Epithelial cell of esophagus (primary cell): ENCODE data around the gene CPA5.

Experiments
- DNase-seq: peaks from one replicate; pipeline ENCODE4 v3.0.0; 2010; ENCODE audit warnings: low read depth
- H3K4me3 ChIP-seq: 2 replicates; pipeline ENCODE4 v1.5.1; 2011; ENCODE audit warnings: mild to moderate bottlenecking, low read length, control low read depth
- TF ChIP-seq, protein P1 (sequence below): IDR thresholded peaks from 2 replicates; pipeline ENCODE4 v1.5.1; 2011; ENCODE audit warnings: low read depth, mild to moderate bottlenecking, low read length, control low read depth, inconsistent platforms; ENCODE audit not compliant: insufficient read depth; ENCODE audit errors: missing control alignments

CPA5 gene

DNA sequence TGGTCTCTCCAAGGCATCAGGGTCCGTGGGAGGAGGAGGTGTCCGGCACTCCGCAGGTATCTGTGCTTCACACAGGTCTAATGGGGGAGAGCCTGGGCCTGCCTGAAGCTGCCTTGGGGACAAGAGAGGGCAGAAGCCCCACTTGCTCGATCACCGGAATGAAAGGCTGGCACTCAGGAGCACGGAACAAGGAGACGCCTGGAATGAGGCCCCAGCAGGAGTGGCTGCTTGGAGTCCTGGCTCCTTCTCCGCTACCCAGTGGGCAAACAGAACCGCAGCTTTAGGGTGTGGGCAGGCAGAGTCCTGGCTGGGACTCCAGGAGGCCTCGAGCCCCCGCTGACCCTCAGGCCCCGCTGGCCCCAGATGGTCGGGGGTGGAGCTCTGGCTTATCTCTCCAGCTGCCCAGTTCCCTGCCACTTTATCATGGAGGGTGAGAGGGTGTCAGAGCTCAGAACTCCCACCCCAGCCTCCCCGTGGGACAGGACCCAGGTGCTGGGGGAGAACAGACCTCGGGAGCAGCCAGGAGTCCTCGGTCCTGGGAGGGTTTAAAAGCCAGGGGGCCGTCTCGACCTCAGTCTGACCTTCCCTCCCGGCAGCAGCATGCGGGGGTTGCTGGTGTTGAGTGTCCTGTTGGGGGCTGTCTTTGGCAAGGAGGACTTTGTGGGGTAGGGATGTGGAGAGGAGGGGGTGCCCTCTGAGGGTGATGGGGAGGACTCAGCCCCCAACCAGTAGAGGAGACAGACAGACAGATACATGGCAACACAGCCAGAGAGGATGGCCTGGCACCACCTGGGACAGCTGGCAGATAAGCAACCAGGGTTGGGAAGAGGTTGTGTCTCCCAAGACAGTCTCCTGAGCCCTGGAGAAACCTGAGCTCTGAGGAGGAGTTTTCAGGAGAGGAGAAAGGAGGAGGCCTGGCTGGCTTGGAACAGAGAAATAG, 35.6 kb downstream of the CPA5 start, which contains the start of gene CPA1:
Gene CPA1, plus strand, starts transcription at position 574 of the 940 bp plus-strand sequence. Its CDS starts 27 bp downstream, at position 601.
- H3K4me3 ChIP-seq = no peak within 1 kb of the TSS
- TF ChIP-seq, protein P1, sequence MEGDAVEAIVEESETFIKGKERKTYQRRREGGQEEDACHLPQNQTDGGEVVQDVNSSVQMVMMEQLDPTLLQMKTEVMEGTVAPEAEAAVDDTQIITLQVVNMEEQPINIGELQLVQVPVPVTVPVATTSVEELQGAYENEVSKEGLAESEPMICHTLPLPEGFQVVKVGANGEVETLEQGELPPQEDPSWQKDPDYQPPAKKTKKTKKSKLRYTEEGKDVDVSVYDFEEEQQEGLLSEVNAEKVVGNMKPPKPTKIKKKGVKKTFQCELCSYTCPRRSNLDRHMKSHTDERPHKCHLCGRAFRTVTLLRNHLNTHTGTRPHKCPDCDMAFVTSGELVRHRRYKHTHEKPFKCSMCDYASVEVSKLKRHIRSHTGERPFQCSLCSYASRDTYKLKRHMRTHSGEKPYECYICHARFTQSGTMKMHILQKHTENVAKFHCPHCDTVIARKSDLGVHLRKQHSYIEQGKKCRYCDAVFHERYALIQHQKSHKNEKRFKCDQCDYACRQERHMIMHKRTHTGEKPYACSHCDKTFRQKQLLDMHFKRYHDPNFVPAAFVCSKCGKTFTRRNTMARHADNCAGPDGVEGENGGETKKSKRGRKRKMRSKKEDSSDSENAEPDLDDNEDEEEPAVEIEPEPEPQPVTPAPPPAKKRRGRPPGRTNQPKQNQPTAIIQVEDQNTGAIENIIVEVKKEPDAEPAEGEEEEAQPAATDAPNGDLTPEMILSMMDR = no peak
- no peak for DNase-seq

DNA sequence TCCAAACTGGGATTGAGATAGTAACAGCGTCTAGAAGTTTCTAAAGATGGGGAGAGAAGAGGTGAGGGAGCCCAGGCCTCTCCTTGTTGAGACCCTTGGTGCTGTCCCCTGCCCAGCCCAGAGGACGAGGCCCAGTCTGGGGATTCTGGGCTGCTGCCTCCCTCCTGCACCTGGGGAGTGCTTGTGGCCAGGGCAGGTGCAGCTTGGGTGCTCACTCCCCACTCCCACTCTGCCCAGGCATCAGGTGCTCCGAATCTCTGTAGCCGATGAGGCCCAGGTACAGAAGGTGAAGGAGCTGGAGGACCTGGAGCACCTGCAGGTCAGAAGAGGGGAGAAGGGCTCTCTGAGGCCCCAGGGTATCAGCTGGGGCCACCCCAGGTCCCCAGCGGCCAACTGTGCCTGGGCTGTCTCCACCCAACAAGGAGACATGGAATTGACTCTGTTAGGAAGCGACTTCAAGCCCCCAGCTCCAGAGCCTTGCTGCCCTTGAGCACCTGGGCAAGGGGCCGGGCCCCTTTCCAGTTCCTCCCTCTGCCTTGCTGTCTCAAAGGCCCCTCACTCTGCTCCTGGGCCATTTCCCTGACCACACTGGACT, 36.3 kb downstream of the CPA5 start:
- no peak for DNase-seq
- TF ChIP-seq, protein P1 = no peak
- no peak overlapping the region for H3K4me3 ChIP-seq

DNA sequence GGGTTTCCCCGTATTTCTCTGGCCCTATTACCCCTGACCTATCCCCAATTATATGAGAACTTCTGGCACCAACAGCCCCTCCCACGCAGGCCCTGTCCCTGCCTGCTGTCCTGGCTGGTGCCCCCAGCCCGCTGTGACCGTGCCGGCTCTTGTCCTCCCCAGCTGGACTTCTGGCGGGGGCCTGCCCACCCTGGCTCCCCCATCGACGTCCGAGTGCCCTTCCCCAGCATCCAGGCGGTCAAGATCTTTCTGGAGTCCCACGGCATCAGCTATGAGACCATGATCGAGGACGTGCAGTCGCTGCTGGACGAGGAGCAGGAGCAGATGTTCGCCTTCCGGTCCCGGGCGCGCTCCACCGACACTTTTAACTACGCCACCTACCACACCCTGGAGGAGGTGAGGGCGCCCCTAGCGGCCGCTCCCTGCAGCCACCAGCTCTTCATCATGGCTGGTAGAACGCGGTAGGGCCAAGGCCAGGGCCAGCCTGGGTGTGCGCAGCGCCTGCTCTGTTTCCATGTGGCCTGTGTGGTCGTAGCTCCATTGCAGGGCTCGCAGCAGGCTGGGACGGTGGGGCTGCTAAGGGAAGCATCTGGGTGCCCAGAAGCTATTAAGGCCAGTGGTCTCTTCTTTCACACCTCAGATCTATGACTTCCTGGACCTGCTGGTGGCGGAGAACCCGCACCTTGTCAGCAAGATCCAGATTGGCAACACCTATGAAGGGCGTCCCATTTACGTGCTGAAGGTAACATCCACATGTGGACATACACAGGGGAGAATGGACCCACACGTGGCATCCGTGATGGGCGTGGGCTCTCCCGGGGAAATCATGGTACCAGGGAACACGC, 37.1 kb downstream of the CPA5 start:
- TF ChIP-seq, protein P1 = no peak
- no peak overlapping the region for H3K4me3 ChIP-seq
- DNase-seq = no peak

DNA sequence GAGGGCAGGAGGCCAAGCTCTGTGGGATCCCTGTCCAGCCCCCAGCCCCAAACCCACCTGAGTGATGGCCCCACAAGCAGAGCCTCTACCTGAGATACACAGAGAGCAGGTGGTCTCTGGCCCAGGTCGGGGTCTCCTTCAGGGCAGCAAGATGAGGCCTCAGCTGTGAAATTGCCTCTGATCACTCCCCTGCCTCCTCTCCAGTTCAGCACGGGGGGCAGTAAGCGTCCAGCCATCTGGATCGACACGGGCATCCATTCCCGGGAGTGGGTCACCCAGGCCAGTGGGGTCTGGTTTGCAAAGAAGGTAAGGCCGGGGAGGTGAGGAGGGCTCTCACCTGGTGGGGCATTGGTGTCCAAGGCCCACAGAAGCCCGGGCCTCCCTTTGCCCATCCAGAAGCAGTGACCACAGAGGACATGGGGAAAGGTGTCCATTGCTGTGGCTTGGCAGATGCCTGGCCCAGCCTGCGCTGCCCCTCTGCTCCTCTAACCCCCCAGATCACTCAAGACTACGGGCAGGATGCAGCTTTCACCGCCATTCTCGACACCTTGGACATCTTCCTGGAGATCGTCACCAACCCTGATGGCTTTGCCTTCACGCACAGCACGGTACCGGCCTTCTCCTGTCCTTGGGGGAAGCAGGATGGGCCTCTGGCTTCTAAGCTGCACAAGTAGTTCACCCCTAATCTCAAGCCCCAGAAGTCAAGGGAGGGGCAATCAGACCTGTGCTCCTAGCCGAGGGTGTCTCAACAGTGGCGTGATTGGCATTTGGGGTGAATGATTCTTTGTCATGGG, 38.8 kb downstream of the CPA5 start:
- no peak overlapping the region for H3K4me3 ChIP-seq
- TF ChIP-seq, protein P1 = no peak

DNA sequence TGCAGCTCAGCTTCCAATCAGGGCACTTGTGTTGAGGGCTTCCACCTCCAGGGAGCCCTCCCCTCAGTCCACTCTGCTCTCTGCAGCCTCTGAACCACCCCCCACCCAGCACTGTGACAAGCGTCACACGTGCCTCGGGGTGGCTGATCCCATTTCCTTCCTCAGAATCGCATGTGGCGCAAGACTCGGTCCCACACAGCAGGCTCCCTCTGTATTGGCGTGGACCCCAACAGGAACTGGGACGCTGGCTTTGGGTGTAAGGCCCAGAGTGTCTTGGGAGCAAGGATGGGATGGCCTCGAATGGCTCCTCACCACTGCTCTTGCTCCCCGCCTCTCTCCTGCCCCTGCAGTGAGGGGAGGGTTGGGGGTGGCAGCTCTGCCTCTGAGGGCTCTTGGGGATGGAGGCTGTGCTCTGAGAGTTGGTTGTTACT, 39.8 kb downstream of the CPA5 start:
- H3K4me3 ChIP-seq = no peak overlapping the region
- TF ChIP-seq, protein P1 = no peak
- no peak for DNase-seq

More for the DNA sequence above, 38.8 kb downstream of the CPA5 start:
- no peak for DNase-seq

DNA sequence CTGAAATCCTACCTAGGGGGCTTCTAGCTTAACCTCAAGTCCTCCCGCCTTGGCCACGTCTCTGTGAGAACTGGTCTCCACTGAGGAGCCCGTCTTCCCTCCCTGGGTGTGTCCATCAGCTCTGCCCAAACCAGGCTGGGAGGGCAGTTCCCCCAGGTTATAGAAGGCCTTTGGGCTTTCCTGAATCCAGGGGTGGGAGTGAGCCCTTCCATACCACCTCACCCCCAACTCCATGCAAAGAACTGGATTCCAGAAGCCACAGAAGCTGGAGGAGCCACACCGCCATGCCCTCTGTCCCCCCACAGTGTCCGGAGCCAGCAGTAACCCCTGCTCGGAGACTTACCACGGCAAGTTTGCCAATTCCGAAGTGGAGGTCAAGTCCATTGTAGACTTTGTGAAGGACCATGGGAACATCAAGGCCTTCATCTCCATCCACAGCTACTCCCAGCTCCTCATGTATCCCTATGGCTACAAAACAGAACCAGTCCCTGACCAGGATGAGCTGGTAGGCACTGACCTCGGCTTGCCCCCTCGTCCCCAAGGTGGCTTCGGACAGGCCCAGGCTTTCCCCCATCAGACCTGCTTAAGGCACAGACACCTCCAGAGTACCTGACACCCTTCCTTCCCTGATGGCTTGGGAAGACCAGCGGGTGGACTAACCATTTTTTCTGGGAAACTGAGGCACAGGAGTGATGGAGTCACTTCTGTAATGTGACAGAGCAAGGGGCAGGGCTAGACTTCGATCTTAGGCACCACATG, 40.4 kb downstream of the CPA5 start:
- no peak for DNase-seq
- TF ChIP-seq, protein P1 = no peak
- no peak overlapping the region for H3K4me3 ChIP-seq
